Parathyroid adenoma (tissue), 2 donors: ENCODE data around the gene PAX5.

Experiments
- H2AFZ ChIP-seq: fragments of 300-600 bp; sonication (generic); one replicate; pipeline ENCODE4 v1.7.0; 2017; ENCODE audit warnings: antibody characterized with exemption, mild to moderate bottlenecking
- H3K27ac ChIP-seq: fragments of 300-600 bp; sonication (generic); one replicate; pipeline ENCODE4 v1.7.0; 2017
- H3K27me3 ChIP-seq: fragments of 300-600 bp; sonication (generic); one replicate; pipeline ENCODE4 v1.7.0; 2017; ENCODE audit warnings: low read length; ENCODE audit not compliant: control insufficient read depth, insufficient read depth
- H3K36me3 ChIP-seq: fragments of 300-600 bp; sonication (generic); one replicate; pipeline ENCODE4 v1.7.0; 2017; ENCODE audit warnings: low read length; ENCODE audit not compliant: control insufficient read depth, insufficient read depth
- H3K4me1 ChIP-seq: fragments of 300-600 bp; sonication (generic); one replicate; pipeline ENCODE4 v1.7.0; 2017; ENCODE audit warnings: control low read depth
- H3K4me2 ChIP-seq: fragments of 300-600 bp; sonication (generic); one replicate; pipeline ENCODE4 v1.7.0; 2017; ENCODE audit warnings: low read length
- H3K4me3 ChIP-seq: fragments of 300-600 bp; sonication (generic); one replicate; pipeline ENCODE4 v1.7.0; 2017; ENCODE audit warnings: low read depth, low read length
- H3K79me2 ChIP-seq: fragments of 300-600 bp; sonication (generic); one replicate; pipeline ENCODE4 v1.7.0; 2017; ENCODE audit warnings: control low read depth
- H3K9ac ChIP-seq: fragments of 300-600 bp; sonication (generic); one replicate; pipeline ENCODE4 v1.7.0; 2017; ENCODE audit warnings: mild to moderate bottlenecking
- H3K9me3 ChIP-seq: fragments of 300-600 bp; sonication (generic); one replicate; pipeline ENCODE4 v1.7.0; 2017; ENCODE audit warnings: low read length; ENCODE audit not compliant: control insufficient read depth
- TF ChIP-seq, protein P1 (sequence below): fragments of 300-600 bp; sonication (generic); IDR thresholded peaks from one replicate; pipeline ENCODE4 v1.7.0; 2017; ENCODE audit warnings: antibody characterized with exemption, mild to moderate bottlenecking
- donor health status: primary hyperparathyroidism.

PAX5 gene

DNA sequence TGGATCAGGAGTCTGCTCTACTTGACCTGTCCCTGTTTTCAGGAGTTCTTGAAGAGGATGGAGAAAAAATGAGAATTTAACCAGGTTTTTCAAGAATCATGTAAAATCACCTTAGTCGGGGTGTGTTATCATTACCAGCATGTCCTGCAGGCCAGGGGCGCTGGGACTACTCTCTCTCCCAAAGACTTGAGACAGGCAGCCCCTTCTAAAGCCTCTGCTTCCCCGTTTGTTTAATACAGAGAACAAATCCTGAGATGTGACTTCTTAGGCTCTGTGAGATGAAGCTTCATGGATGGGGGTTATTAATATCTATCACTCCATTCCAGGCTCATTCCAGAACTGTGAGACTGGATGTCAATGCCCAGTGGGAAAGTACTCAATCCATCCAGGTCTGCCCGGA is 3.0 kb downstream of the PAX5 start:
- Histone ChIP-seq H3K27me3 (peaks cover 7% of the 10 kb centered on the region), H3K9me3 (no peaks in the 10 kb centered on the region), H2AFZ (no peak overlapping the region), H3K9ac (no peak overlapping the region), H3K36me3 (no peaks in the 10 kb centered on the region), H3K4me3 (no peak overlapping the region), H3K4me1 (no peaks in the 10 kb centered on the region), H3K79me2 (no peaks in the 10 kb centered on the region), H3K4me2 (no peak overlapping the region), H3K27ac (no peak overlapping the region)
- TF ChIP-seq, protein P1, sequence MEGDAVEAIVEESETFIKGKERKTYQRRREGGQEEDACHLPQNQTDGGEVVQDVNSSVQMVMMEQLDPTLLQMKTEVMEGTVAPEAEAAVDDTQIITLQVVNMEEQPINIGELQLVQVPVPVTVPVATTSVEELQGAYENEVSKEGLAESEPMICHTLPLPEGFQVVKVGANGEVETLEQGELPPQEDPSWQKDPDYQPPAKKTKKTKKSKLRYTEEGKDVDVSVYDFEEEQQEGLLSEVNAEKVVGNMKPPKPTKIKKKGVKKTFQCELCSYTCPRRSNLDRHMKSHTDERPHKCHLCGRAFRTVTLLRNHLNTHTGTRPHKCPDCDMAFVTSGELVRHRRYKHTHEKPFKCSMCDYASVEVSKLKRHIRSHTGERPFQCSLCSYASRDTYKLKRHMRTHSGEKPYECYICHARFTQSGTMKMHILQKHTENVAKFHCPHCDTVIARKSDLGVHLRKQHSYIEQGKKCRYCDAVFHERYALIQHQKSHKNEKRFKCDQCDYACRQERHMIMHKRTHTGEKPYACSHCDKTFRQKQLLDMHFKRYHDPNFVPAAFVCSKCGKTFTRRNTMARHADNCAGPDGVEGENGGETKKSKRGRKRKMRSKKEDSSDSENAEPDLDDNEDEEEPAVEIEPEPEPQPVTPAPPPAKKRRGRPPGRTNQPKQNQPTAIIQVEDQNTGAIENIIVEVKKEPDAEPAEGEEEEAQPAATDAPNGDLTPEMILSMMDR, result no peak

- Histone ChIP-seq H3K9ac (no peak overlapping the region), H3K79me2 (no peaks in the 10 kb centered on the region), H3K9me3 (no peaks in the 10 kb centered on the region), H3K4me2 (no peak overlapping the region), H3K27me3 (peaks cover 5% of the 10 kb centered on the region), H3K36me3 (no peaks in the 10 kb centered on the region), H3K27ac (no peak overlapping the region), H3K4me3 (no peak overlapping the region), H3K4me1 (no peaks in the 10 kb centered on the region), H2AFZ (no peak overlapping the region)
- TF ChIP-seq, protein P1, result no peak
Measured at GRCh38 chr9:37030611-37030939, 3.5 kb downstream of the PAX5 start.

DNA sequence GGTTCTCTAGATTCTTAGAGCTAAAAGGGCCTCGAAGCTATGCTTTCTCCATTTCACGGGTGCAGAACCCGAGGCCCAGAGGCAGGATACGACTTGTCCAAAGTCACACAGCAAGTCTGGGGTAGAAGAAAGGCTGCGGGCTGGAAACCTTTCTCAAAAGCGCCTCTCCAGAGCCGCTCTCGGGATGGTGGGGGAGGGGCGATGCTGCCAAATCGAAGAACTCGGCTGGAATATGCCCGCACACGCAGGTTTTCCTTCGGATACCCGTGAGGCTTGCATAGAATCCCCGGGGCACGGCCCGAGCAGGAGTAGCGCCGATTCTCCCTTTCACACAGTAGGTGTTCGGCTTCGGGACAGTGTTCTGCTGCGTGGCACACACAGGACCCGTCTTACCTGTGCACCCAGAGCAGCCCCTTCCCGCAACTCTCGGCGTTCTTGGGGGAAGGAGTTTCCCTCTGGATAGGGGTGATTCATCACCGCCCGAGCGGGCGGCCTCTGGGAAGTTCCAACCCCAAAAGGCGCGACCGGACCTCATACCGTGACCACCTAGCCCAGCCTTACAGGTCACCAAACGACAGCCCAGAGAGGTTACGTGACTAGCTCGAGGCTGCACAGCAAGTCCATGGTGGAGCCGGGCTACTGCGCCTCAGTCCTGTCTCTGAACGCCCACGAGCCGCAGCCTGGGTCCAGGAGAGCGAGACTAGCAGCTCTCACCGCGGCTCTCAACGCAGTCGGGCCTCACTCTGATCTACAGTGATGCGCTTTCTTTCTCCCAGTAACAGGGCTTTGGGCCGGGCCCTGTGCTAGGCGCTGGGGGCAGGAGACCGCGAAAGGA is 4.1 kb downstream of the PAX5 start:
- Histone ChIP-seq H3K27me3 (peaks cover 4% of the 10 kb centered on the region), H3K36me3 (no peaks in the 10 kb centered on the region), H3K4me1 (no peaks in the 10 kb centered on the region), H2AFZ (no peak overlapping the region), H3K9me3 (no peaks in the 10 kb centered on the region), H3K4me3 (no peak overlapping the region), H3K79me2 (no peaks in the 10 kb centered on the region), H3K4me2 (peak overlapping the region; percentile 8), H3K27ac (no peak overlapping the region), H3K9ac (no peak overlapping the region)
- TF ChIP-seq, protein P1, result no peak

DNA sequence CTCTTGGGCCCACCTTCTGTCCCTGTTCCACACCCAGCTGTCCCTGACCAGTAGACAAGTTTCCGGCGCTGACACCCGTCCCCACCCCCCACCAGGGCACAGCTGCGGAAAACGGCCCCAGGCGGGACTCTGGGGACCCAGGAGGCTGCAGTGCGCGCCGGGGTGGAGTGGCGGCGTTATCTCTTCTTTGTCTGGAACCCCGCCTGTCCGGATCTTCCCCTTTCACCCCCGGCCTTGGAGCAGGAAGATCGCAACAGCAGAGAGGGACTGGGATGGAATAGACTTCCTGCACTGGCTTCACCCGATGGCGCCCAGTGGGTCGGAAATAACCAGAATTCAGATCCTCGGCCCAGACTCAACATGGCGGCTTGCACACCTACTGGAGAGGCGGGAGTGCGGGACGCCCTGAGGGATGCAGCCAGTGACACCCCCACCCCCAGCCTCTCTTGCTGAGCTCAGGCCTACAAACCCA is 4.7 kb downstream of the PAX5 start:
- no peak overlapping the region for H3K27ac ChIP-seq
- TF ChIP-seq, protein P1, result no peak
- peak overlapping the region; percentile 8 for H3K4me2 ChIP-seq
- no peak overlapping the region for H3K4me3 ChIP-seq
- no peaks in the 10 kb centered on the region for H3K36me3 ChIP-seq
- H3K4me1 ChIP-seq, result no peaks in the 10 kb centered on the region
- H3K9me3 ChIP-seq, result no peaks in the 10 kb centered on the region
- H2AFZ ChIP-seq, result no peak overlapping the region
- peaks cover 4% of the 10 kb centered on the region for H3K27me3 ChIP-seq
- H3K9ac ChIP-seq, result no peak overlapping the region
- H3K79me2 ChIP-seq, result no peaks in the 10 kb centered on the region
